Fibroblast of villous mesenchyme (primary cell): ENCODE measurements around the gene DHRS2. TPM values are rescaled to one million over a fixed set of nuclear protein-coding genes. Genes with fewer than 3 reads are reported as not detected.
"Not testable (repeated sequence)": the region's sequence is repeated elsewhere in the genome, so short reads cannot be mapped to it uniquely, and the experiment has no call there.

Experiments
- DNase-seq: peaks from one replicate; pipeline ENCODE4 v3.0.0-alpha.2; 2010; ENCODE audit warnings: low read depth
- H3K4me3 ChIP-seq: 2 replicates; pipeline ENCODE4 v1.5.1; 2011; ENCODE audit warnings: low read depth, mild to moderate bottlenecking, low read length
- total RNA-seq: library from RNA; depleted of rRNA; stranded (reverse); fragments of >200 nt; gene quantifications from 2 replicates; pipeline ENCODE4 v1.2.3, GENCODE V29; 2012
- TF ChIP-seq, protein P1 (sequence below): IDR thresholded peaks from 2 replicates; pipeline ENCODE4 v1.5.1; 2012; ENCODE audit warnings: low read depth, mild to moderate bottlenecking, low read length; ENCODE audit not compliant: insufficient read depth

The DHRS2 gene
- total RNA-seq, 1 donor: 0.43 TPM

DNA sequence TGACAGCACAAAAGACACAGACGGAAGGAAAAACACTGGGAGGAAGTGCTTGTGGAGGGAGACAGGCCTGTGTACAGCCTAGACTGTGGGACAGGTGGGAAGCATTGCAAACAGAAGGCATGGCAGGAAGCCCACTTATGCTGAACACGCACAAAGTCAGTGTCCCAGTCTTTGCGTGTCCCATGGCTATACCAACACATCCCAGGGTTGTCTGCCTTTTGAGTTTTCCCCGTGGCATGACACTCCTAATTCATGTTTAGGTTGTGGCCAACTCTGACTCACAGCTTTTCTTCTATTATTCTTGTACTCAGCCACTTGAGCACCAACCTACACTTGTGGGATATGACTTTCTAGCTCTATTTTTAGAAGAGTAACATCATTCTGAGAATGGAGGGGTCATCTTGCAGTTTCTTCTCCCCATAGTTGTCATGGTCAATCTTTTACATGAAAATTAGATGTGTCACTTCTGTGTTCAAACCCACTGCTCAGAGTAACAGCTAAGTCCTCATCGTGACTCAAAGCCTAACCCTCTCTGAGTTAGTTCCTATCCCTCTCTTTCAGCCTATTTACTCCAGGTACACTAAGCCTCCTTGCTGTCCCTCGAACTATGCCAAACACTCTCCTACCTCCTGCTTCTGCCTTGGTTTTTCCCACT, 30.1 kb upstream of the DHRS2 start:
- no peak for DNase-seq
- no peak overlapping the region for H3K4me3 ChIP-seq
- TF ChIP-seq, protein P1, sequence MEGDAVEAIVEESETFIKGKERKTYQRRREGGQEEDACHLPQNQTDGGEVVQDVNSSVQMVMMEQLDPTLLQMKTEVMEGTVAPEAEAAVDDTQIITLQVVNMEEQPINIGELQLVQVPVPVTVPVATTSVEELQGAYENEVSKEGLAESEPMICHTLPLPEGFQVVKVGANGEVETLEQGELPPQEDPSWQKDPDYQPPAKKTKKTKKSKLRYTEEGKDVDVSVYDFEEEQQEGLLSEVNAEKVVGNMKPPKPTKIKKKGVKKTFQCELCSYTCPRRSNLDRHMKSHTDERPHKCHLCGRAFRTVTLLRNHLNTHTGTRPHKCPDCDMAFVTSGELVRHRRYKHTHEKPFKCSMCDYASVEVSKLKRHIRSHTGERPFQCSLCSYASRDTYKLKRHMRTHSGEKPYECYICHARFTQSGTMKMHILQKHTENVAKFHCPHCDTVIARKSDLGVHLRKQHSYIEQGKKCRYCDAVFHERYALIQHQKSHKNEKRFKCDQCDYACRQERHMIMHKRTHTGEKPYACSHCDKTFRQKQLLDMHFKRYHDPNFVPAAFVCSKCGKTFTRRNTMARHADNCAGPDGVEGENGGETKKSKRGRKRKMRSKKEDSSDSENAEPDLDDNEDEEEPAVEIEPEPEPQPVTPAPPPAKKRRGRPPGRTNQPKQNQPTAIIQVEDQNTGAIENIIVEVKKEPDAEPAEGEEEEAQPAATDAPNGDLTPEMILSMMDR: no peak

DNA sequence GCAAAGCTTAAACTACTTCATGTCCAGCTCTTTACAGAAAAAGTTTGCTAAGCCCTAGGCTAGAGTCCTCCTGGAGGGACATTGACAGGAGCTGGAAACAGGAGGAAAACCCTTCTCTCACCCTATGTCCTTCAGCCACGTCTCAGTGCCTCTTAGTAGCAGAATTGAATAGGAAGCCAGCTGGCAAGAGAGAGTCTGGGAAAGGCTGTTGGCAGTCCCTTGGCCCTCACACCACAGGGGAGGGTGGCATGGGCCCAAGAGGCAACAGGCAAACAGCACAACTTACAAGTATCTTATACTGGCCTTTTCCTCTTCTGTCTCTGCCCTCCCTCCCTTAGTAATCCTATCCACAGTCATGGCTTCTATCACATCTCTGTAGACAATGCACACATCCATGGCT, 27.7 kb upstream of the DHRS2 start:
- no peak for DNase-seq
- TF ChIP-seq, protein P1: no peak
- no peak overlapping the region for H3K4me3 ChIP-seq

DNA sequence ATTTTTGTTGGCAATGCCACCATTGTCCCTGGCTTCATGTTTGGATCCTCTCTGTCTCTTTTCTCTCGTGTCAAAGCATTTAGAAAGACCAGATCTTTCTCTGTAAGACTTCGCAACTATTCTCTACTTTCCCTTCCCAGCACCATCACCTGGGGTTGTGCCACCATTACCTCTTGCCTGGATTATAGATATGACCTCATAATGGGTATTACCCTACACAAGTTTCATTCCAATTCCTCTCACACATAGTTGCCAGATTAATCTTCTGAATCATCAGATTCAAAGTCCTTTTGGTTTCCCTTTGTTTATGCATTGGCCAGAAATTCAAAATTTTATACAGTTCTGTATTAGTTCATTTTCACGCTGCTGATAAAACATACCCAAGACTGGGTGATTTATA, 27.2 kb upstream of the DHRS2 start:
- no peak overlapping the region for H3K4me3 ChIP-seq
- DNase-seq: no peak
- TF ChIP-seq, protein P1: no peak

DNA sequence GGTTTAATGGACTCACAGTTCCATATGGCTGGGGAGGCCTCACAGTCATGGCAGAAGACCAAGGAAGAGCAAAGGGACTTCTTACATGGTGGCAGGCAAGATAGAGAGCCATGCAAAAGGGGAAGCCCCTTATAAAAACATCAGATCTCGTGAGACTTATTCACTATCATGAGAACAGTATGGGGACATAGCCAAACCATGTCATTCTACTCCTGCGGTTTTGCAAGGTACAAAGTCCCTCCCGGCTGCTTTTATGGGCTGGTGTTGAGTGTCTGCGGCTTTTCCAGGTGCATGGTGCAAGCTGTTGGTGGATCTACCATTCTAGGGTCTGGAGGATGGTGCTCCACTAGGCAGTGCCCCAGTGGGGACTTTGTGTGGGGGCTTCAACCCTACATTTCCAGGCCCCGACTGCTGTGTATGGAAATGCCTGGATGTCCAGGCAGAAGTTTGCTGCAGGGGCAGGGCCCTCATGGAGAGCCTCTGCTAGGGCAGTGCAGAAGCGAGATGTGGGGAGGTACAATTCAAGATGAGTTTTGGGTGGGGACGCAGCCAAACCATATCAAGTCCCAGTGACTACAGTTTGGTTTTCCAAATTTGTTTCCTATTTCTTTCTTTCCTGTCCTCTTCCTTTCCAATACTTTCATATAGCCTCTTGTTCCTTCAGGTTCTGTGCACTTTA, 26.6 kb upstream of the DHRS2 start:
- not testable (repeated sequence) for DNase-seq, H3K4me3 ChIP-seq

DNA sequence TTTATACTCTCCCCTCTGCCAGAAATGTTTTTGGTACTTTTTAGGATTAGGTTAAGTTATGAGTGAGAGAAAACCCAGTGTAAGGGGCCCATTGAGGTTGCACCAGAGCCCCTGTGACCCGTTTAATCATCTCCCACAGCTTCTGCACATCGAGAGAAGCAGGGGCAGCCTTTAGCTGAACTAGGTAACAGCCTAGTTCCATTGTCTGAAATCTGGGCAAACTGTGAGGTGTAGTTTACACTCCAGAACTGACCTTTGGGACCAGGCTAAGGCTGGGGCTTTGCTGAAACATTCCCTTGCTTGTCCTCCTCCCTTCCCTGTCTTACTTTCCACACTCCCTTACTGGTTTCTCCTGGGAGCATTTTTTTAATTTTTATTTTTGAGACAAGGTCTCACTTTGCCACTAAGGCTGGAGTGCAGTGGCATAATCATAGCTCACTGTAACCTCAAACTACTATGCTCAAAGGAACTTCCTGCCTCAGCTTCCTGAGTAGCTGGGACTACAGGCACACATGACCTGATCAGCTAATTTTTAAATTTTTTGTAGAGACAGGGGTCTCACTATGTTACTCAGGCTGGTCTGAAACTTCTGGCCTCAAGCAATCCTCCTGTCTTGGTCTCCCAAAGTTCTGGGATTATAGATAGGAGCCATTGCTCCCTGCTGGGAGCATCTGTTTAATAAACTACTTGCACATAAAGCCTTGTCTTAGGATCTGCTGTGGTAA, 25.9 kb upstream of the DHRS2 start:
- TF ChIP-seq, protein P1: no peak
- DNase-seq: no peak

DNA sequence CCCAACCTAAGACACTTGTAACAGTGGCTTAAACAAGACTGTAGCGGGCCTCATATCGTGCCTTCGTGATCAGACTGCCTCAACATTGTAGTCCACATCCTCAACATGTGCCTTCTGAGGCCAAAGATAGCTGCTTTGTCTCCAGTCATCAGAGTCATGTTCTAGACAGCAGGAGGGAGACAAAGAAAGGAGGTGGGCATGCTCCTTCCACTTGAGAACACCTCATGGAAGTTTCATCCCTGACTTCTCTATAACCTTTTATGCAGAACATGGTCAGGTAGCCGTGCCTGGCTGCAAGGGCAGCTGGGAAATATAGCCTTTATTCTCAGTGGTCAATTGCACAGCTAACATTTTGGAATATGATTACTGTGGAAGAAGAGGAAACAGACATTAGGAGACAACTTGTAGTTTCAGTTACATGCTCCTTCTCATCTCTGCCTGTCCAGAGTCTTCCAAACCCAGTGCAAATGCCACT, 25.3 kb upstream of the DHRS2 start:
- H3K4me3 ChIP-seq: no peak overlapping the region
- TF ChIP-seq, protein P1: no peak
- DNase-seq: no peak

More for the DNA sequence above, 25.9 kb upstream of the DHRS2 start:
- no peak overlapping the region for H3K4me3 ChIP-seq

DNA sequence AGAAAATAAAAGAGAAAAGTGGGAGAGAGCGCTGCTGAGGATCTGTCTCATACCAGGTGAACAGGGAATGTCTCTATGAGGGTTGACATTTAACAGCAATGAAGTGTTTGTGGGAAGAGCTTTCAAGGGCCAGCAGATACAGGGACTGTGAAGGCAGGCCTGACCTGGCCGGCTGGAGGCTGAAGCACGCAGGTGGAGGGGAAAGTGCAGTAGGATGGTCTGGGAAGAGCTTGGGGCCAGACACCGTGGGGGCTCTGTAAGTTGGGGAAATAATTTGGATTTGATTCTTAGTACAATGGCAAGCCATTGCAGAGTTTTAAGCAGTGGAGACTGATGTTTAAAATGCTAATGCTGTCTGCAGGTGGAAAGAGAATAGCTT, 23.8 kb upstream of the DHRS2 start:
- DNase-seq: no peak
- TF ChIP-seq, protein P1: no peak
- no peak overlapping the region for H3K4me3 ChIP-seq
